ENCODE data around the gene CTTNBP2.

DNA sequence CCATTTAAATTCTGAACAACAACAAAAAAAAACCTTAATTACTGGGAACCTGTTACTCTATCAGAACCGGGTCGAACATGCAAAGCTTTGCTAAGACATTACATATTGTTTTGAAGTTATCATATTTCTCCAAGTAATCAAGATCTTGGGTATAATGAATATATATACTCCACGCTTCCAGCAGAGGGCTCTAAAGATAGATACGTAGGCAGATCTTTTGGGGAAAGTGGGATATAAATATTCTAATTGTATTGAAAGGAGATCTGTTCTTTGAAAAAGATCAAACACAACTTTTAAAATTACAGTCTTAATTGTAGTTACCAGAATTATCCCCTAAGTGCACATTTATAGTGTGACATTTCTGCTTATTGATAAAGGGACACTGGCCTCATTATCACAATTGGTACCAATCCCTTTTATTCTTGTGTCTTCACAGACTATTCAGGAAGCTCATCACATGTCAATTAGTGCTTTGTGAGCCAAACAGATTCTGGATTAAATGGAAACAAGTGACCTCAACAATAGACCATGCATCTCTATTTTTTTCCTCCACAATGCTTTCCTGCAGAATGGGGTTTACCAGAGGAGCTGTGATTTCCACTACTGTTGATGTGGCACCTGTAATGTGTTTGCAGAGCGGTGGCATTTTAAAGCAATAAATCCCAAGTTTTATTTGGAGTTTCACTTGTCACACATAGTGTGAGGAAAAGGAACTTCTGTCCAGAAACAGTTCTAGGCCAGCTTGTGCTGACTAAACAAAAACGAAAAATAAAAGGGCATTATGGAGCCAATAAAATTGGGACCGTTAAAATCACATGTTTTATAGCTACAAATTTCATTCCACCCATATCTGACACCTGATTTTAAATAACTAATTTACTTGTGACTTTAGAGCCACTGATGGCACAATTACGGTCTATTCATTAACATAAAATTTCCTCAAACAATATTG is 122.4 kb downstream of the CTTNBP2 start:
- TF ChIP-seq GATA2 (IDR thresholded peaks at IDR 0.05; ENCODE audit: low read depth, low read length) (no peak), GATA3 (IDR thresholded peaks at IDR 0.05; ENCODE audit: low read depth, low read length) (no peak)

All from SH-SY5Y (cell line).